Measurements from ENCODE around the gene RHOBTB1.

DNA sequence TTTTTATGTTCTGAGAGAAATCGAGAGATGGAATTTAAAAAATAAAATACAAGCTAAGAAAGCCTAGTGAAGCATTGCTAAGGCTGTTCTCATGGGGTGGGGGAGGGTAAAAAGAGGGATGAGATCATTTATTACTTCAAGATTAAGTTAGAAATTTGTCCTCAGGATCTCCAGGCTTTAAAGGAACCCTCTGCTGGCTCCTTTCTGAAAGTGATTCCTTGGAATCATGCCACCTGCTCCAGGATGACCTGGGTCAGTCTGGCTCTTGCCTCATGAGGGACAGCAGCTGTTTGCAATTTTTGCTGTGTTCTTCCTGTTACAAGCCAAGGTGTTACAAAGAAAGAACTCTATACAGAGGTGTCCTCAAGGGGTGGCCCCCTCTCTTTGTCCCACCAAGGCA, 95.9 kb downstream of the RHOBTB1 start:
- TF ChIP-seq BHLHE40 (IDR thresholded peaks at IDR 0.05; ENCODE audit: borderline replicate concordance): no peak
- TF ChIP-seq FOXM1 (IDR thresholded peaks at IDR 0.05; ENCODE audit: borderline replicate concordance): no peak
- TF ChIP-seq L3MBTL2 (conservative IDR thresholded peaks at IDR 0.05): no peak
- TF ChIP-seq FOXA1 (IDR thresholded peaks at IDR 0.05): no peak
- TF ChIP-seq ELF4 (IDR thresholded peaks at IDR 0.05): no peak
- no peak for TF ChIP-seq LEF1 (IDR thresholded peaks at IDR 0.05; ENCODE audit: borderline replicate concordance)
- no peak for TF ChIP-seq HDGF (IDR thresholded peaks at IDR 0.05; ENCODE audit: borderline replicate concordance)
- TF ChIP-seq, protein P1, sequence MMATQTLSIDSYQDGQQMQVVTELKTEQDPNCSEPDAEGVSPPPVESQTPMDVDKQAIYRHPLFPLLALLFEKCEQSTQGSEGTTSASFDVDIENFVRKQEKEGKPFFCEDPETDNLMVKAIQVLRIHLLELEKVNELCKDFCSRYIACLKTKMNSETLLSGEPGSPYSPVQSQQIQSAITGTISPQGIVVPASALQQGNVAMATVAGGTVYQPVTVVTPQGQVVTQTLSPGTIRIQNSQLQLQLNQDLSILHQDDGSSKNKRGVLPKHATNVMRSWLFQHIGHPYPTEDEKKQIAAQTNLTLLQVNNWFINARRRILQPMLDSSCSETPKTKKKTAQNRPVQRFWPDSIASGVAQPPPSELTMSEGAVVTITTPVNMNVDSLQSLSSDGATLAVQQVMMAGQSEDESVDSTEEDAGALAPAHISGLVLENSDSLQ (IDR thresholded peaks at IDR 0.05): no peak
- no peak for TF ChIP-seq ZNF384 (IDR thresholded peaks at IDR 0.05)
- no peak for TF ChIP-seq SUZ12 (IDR thresholded peaks at IDR 0.05)
- TF ChIP-seq SP1 (IDR thresholded peaks at IDR 0.05): no peak
